Adrenal gland (tissue), 5 donors: ENCODE measurements around the gene STK39.

Experiments used
- CTCF ChIP-seq, 6 experiments: fragments of 450-650 bp in 4 of 6; fragments of 200-600 bp in 2 of 6; sonication (generic) in 1 of 6; IDR thresholded peaks; 1 replicate in 5 of 6; 2 replicates in 1 of 6; pipeline versions ENCODE4 v1.5.1 to v1.8.0; 2016 to 2021; ENCODE audit warnings: antibody characterized with exemption in 6 of 6, mild to moderate bottlenecking in 2 of 6, moderate library complexity in 1 of 6
- POLR2A ChIP-seq, 2 donors: fragments of 450-650 bp; IDR thresholded peaks; one replicate each; pipeline ENCODE4 v1.6.1; 2017; ENCODE audit warnings: antibody characterized with exemption in 2 of 2, mild to moderate bottlenecking in 2 of 2, moderate library complexity in 1 of 2
- donor health status: DM: no; HTN: no; CAD: no.

GRCh38 chr2:167928434-167928833 is 319.0 kb downstream of the STK39 start:
- TF ChIP-seq CTCF (IDR thresholded peaks at IDR 0.05) = no peak
- no peak for TF ChIP-seq POLR2A (IDR thresholded peaks at IDR 0.05)
